Measurements from ENCODE around the gene DPP6.

DNA sequence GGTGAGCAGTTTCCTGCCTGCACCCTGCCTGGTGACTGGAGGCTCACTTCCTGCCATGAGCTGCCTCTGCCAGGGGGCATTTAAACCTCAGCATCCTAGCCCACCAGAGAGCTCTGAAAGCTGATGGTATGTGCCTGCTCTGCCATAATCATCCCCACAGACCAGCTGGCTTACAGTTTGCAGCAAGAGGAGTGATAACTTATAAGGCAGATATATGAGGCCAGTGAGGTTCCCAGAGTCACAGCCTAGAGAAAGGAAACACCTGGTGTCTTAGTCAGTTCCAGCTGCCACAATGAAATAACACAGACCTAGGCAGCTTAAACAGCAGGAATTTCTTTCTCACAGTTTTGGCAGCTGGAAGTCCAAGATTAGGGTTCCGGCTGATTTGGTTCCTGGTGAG lies 718.8 kb downstream of the DPP6 start:
- no peak for TF ChIP-seq SP1 (IDR thresholded peaks at IDR 0.05)
- no peak for TF ChIP-seq FOXM1 (IDR thresholded peaks at IDR 0.05; ENCODE audit: borderline replicate concordance)
- TF ChIP-seq FOXA1 (IDR thresholded peaks at IDR 0.05): no peak
- no peak for TF ChIP-seq FOXK2 (IDR thresholded peaks at IDR 0.05)
- TF ChIP-seq NFRKB (IDR thresholded peaks at IDR 0.05): no peak
- no peak for TF ChIP-seq LEF1 (IDR thresholded peaks at IDR 0.05; ENCODE audit: borderline replicate concordance)
- TF ChIP-seq CTBP1 (IDR thresholded peaks at IDR 0.05; ENCODE audit: borderline replicate concordance): no peak
- TF ChIP-seq, protein P1, sequence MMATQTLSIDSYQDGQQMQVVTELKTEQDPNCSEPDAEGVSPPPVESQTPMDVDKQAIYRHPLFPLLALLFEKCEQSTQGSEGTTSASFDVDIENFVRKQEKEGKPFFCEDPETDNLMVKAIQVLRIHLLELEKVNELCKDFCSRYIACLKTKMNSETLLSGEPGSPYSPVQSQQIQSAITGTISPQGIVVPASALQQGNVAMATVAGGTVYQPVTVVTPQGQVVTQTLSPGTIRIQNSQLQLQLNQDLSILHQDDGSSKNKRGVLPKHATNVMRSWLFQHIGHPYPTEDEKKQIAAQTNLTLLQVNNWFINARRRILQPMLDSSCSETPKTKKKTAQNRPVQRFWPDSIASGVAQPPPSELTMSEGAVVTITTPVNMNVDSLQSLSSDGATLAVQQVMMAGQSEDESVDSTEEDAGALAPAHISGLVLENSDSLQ (IDR thresholded peaks at IDR 0.05): no peak
- no peak for TF ChIP-seq BHLHE40 (IDR thresholded peaks at IDR 0.05; ENCODE audit: borderline replicate concordance)
- TF ChIP-seq SUZ12 (IDR thresholded peaks at IDR 0.05): no peak

Measured in HEK293T (cell line).